ENCODE results near the gene MTM1.

The MTM1 gene

DNA sequence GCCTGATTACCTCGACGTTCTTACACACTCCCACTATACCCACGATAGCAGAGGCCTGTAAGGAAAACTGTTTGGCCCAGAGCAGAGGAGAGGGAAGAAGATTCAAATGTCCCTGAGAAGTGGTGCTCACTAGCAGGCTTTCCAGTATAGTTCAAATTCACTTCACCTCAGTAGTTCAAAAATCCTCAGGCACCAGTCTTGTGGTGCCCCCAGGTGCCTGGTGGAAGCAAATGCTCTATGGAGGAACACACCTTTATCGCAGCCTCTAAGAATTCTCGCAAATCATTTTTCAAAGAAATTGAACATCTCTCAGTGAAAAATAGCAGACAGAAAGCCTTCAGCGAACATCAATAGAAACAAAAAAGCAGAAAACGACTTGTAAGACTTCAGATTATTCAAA is 112.6 kb downstream of the MTM1 start:
- peak; percentile 15 for DNase-seq

GRCh38 chrX:150683112-150683511 is 114.7 kb downstream of the MTM1 start:
- no peak for DNase-seq

DNA sequence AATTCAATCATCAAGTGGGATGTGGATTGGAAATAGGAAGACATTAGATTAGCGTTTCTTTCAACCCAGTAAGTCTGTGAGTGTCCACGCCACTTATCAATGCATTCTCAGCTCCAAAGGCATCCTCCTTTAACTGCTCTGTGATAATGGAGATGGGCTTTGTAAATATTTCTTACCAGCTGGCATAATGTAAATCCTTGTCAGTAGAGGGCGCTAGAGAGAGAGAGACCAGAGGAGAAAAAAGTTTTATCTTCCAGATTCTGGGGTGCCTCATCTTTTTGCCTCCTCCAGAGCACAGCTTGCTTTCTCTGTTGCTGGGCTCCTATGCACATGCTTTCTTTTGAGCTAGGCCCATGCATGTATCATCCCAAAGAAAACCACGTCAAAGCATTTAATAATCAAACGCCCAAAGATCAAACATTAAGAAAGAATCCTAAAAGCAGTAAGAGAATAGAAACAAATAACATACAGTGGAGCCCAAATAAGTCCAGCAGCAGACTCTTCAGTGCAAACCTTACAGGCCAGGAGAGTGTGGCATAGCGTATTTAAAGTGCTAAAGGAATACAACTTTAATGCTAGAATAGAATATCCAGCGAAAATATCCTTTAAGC is 115.2 kb downstream of the MTM1 start:
- DNase-seq: peak; percentile 71

- no peak for DNase-seq
Measured at GRCh38 chrX:150688911-150689451, 120.6 kb downstream of the MTM1 start.

DNA sequence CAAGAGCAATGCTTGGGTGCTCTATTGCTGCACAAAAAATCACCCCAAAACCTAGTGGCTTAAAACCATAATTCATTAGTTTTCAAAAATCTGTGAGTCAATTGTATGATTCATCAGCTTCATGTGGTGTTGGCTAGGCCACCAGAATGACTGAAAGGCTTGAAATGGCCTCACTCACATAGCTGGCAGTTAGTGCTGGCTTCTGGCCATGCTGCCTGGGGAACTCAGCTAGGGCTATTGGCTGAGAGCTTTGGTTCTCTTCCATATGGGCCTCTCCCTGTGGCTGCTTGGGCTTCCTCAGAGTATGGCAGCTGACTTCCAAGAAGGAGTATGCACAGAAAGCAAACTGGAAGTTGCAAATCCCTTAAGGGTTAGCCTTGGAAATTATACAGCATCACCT is 121.7 kb downstream of the MTM1 start:
- no peak for DNase-seq

DNA sequence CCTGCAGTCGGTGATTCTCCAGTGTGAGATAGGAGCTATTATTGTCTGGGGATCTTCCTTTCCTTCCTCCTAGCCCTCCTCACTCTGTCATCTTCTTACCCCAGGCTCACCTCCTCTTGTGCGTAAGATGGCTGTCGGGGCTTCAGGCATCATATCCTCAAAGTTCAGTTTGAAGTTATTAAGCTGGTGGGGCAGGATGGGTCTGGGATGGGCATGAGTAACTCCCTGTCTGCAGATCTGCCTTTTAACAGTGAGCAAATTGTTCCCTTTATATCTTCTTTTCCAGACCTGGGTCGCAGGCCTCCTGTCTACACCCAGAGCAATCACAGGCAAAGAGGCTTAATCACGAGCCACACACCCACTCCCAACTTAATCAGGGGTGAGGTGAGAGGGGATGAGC is 123.9 kb downstream of the MTM1 start:
- no peak for DNase-seq

GRCh38 chrX:150692831-150693724 is 124.7 kb downstream of the MTM1 start, which contains the start of gene MTMR1:
MTMR1 (plus strand) TSS chrX:150693396; CDS start chrX:150693531, 135 bp downstream.
- DNase-seq: no peak

GRCh38 chrX:150693725-150694574 is 125.5 kb downstream of the MTM1 start:
- peak; percentile 37 for DNase-seq

- DNase-seq: no peak
Measured at GRCh38 chrX:150694738-150695410, 126.5 kb downstream of the MTM1 start.

GRCh38 chrX:150696331-150696730 is 127.9 kb downstream of the MTM1 start:
- DNase-seq: no peak

DNA sequence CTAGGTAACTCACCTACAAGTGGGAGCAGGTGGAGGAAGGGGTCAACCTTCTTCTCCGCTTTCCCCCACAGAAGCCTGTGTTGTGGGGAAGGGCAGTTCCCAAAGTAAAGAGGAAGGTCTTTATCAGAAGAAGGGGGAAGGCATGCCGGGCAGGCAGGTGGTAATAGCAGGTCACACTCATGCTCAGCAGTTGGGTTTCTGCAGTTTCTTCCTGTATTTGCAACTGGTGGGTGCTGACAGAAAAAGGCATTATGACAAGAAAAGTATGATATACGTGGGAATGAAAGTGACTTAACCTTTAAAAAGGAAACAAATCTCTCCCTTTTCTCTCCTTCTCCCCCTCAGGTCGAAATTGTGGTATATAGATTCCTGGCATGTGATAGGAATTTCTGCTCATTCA is 128.4 kb downstream of the MTM1 start:
- DNase-seq: no peak

- no peak for DNase-seq
Measured at GRCh38 chrX:150697641-150698040, 129.2 kb downstream of the MTM1 start.

DNA sequence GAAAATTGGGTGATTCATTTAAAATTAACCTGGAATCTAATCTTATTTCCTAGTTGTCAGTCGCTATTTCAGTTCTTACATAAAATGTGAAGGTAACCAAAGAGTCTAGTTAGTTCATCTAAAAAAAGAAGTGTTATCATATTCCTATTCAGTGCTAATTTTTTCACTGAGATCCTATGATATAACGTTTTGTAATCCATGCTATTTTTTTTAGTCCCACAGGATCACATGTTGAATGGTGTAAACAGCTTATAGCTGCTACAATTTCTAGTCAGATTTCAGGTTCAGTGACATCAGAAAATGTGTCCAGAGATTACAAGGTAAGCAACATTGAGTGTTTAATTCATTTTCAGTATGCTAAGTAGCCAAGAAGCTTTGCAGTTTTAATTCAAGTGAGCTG is 130.6 kb downstream of the MTM1 start:
- DNase-seq: no peak

- no peak for DNase-seq
Measured at GRCh38 chrX:150700107-150700506, 131.7 kb downstream of the MTM1 start.

GRCh38 chrX:150701377-150701776 is 133.0 kb downstream of the MTM1 start:
- DNase-seq: no peak

DNA sequence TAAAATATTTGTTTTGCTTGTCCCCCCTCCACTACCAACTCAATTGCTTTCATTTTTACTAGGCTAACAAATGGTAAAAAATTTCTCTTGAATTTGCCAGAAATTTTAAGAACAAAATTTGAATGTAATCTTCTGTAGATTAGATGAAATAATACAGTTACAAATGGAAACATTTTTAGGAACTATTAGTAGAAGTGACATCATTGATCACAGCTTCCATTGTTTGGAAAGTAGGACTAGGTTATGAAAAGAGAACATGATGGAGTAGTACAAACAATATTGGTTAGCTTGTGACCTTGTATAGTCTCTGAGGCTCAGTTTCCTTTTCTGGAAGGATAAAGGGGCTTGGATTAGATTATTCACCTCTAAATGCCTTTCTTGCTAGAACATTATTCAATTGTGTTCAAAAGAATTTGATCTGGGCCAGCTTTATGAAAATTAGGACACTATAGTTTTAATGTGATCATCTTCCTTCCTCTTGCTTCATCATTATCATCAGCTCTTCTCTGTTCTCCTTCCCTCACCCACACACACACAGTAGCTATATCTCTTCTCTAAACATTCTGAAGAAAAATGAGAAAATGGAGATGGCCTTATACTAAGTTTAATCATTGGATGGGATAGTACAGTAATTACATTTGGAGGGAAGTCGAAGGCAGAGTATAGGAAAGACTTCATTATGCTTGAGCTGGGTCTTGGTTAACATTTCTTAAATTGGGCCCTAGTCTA is 134.7 kb downstream of the MTM1 start:
- DNase-seq: no peak

- DNase-seq: no peak
Measured at GRCh38 chrX:150703695-150703974, 135.2 kb downstream of the MTM1 start.

- no peak for DNase-seq
Measured at GRCh38 chrX:150704030-150704613, 135.7 kb downstream of the MTM1 start.

DNA sequence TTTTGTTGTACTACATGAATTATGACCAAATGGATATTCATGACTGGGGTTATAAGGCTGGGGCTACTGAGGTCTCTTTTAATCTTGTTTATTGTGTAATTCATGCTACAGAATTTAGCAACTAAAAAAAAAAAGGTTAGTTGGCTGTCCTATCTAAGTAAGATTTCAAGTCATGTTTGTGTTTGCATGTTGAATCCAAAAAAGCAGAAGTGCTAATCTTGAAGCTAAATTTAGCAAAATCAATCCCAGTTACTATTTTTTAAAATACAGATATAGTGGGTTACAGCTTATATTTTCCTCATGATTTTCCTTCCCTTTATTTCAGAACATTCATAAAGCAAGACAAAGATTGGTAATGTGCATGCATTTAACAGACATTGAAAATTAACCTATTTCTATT is 144.2 kb downstream of the MTM1 start:
- no peak for DNase-seq

- DNase-seq: no peak
Measured at GRCh38 chrX:150715184-150715583, 146.8 kb downstream of the MTM1 start.

DNA sequence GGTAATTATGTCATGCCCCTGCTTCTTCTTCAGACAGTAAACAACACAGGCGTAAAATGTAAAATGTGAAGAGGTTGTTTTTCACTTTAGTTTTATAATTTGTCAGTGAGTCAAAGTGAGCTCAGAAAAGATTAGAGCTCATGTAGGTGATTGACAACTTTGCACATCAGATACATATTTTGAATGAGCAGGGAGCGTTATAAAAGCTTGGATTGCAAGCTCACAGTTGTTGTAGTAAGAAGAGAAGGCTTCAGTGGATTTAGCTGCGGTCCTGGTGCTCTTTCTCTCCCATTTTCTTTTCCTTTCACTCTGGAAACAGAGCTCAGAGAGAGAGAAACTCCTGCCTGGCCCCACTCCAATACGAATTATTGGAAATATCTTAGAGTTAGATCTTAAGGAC is 151.2 kb downstream of the MTM1 start:
- DNase-seq: no peak
